BJ (cell line): ENCODE data around the gene LRFN2. TPM values are rescaled to one million over a fixed set of nuclear protein-coding genes. Genes with fewer than 3 reads are reported as not detected.

Source experiments
- CTCF ChIA-PET: fragments of 350-600 bp; formaldehyde crosslinking; extraction: SDS; loops from one replicate; lab custom pipeline; 2021; ENCODE audit warnings: antibody characterized with exemption, inconsistent platforms; lab: Yijun Ruan, JAX
- POLR2A ChIA-PET: fragments of 300-600 bp; sonication (Branson Sonifier 250); formaldehyde crosslinking; extraction: SDS; loops from one replicate; lab custom pipeline; 2021; ENCODE audit warnings: antibody characterized with exemption; lab: Charles Lee
- DNase-seq: peaks from one replicate; pipeline ENCODE4 v3.0.0-alpha.2; 2011; ENCODE audit warnings: low read depth
- H3K27me3 ChIP-seq: 2 replicates; pipeline ENCODE4 v1.6.0; 2011; ENCODE audit warnings: low read length; ENCODE audit not compliant: control insufficient read depth, insufficient read depth
- H3K36me3 ChIP-seq: 2 replicates; pipeline ENCODE4 v1.5.1; 2011; ENCODE audit warnings: low read length; ENCODE audit not compliant: control insufficient read depth, insufficient read depth
- H3K4me3 ChIP-seq: 2 replicates; pipeline ENCODE4 v1.5.1; 2011; ENCODE audit warnings: low read depth, mild to moderate bottlenecking, control low read depth, low read length
- polyA plus RNA-seq: library from polyadenylated mRNA; depleted of rRNA; stranded (reverse); fragments of >200 nt; gene quantifications from 2 replicates; pipeline ENCODE4 v1.2.3, GENCODE V29; 2011
- TF ChIP-seq, protein P1 (sequence below): IDR thresholded peaks from 2 replicates; pipeline ENCODE4 v1.5.1; 2011; ENCODE audit warnings: low read depth, mild to moderate bottlenecking, control low read depth, inconsistent platforms, low read length, moderate library complexity; ENCODE audit not compliant: insufficient read depth

Gene LRFN2
- polyA plus RNA-seq, 1 experiment: not detected

DNA sequence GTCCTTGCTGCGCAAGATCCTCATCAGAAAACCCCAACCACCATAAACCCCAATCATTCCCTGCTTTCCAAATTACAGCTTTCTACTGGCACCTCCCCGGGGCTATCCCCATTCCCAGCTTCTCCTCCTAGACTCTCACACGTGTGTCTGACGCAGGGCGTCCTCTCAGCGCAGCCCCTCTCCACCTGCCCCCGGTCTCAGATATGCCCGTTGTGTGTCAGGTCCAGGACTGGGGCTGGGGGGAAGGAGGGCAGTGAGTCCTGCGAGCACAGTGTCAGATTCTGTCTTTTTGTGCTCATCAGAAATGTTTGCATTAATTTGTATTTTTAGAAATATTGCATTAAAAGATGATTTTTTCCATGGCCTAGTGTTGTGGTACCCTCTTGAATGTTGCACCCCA is 48.6 kb downstream of the LRFN2 start:
- Histone ChIP-seq H3K4me3 (no peak overlapping the region), H3K36me3 (no peaks in the 10 kb centered on the region), H3K27me3 (no peaks in the 10 kb centered on the region)
- TF ChIP-seq, protein P1, sequence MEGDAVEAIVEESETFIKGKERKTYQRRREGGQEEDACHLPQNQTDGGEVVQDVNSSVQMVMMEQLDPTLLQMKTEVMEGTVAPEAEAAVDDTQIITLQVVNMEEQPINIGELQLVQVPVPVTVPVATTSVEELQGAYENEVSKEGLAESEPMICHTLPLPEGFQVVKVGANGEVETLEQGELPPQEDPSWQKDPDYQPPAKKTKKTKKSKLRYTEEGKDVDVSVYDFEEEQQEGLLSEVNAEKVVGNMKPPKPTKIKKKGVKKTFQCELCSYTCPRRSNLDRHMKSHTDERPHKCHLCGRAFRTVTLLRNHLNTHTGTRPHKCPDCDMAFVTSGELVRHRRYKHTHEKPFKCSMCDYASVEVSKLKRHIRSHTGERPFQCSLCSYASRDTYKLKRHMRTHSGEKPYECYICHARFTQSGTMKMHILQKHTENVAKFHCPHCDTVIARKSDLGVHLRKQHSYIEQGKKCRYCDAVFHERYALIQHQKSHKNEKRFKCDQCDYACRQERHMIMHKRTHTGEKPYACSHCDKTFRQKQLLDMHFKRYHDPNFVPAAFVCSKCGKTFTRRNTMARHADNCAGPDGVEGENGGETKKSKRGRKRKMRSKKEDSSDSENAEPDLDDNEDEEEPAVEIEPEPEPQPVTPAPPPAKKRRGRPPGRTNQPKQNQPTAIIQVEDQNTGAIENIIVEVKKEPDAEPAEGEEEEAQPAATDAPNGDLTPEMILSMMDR: no peak
- CTCF ChIA-PET: no interaction called here
- POLR2A ChIA-PET: no interaction called here
- DNase-seq: no peak

DNA sequence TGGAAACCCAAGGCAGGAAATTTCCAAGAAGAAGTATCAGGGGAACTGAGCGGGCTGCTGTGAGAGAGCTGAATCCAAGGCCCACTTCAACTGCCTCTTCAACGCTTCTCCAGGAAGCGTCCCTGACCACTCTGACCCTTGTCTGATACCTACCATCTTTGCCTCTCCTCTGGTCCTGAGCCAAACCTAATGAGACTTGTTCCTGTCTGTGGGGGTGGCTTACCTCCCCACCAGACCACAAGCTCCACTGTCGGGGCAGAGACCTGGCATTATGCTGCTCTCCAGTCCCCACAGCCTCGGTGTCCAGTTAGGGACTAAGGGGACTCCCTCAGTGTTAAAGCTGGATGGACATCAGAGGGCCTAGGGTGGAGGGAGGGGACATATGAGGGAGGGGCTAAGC is 49.7 kb downstream of the LRFN2 start:
- CTCF ChIA-PET: interaction anchor here (1.1 to 1.5 kb wide), 2 partner anchors 9 to 11 kb away, joined by 3 to 4 read pairs; no protein-coding TSS in a partner anchor

DNA sequence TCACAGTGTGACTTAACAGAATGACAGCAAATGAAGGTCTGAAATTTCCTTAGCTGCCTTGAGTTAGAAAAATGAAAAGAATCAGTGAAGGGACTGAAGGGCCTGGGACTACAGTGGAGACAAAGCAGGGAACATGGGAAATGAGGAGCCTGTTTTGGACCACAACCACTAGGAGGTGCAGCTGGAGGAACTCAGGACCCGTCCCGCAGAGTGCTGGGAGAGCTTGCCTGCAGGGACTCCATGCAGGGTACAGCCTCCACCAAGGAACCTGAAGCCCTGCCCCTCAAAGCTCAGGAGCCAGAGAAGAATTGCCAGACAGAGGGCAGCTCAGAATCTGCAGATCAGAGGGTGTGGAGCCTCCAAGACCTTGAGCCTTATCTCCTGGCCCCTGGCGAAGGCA is 50.7 kb downstream of the LRFN2 start:
- Histone ChIP-seq H3K4me3 (no peak overlapping the region), H3K27me3 (no peaks in the 10 kb centered on the region), H3K36me3 (no peaks in the 10 kb centered on the region)
- CTCF ChIA-PET: interaction anchor here (1.1 to 1.5 kb wide), 2 partner anchors 8 to 12 kb away, joined by 3 to 4 read pairs; no protein-coding TSS in a partner anchor
- no peak for DNase-seq
- TF ChIP-seq, protein P1: 0 out of 2 replicates have a peak, but pooled peaks have one; percentile 12
- POLR2A ChIA-PET: no interaction called here

More for the DNA sequence above, 49.7 kb downstream of the LRFN2 start:
- no peaks in the 10 kb centered on the region for H3K27me3 ChIP-seq
- no peaks in the 10 kb centered on the region for H3K36me3 ChIP-seq
- POLR2A ChIA-PET: no interaction called here
- no peak for DNase-seq
- no peak overlapping the region for H3K4me3 ChIP-seq
- TF ChIP-seq, protein P1: no peak

DNA sequence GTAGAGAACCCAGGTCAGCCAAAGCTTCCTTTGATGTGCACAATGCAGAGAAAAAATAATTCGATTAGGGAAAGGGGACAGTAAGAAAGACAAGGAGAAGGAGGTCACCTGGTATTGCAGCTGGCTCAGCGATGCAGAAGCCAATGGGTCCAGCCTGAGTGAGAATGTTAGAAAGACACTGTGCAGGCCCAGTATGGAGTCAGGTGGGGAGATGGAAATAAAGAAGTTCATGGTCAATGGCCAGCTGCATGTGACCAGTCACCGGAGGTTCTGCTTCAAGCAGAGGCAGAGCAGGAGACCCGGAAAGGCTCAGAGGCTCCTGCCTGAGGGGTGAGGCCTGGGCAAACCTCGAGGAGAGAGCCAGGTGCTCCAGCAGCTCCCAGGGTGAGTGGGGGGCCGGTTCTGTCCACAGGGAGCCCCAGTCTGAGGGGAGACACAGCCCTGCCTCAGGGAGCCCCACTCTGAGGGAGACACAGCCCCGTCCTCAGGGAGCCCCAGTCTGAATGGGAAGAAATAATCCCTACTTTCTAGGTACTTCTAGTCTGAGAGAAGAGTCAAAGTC is 51.3 kb downstream of the LRFN2 start:
- no peak for DNase-seq
- Histone ChIP-seq H3K4me3 (no peak overlapping the region), H3K36me3 (no peaks in the 10 kb centered on the region), H3K27me3 (no peaks in the 10 kb centered on the region)
- CTCF ChIA-PET: no interaction called here
- POLR2A ChIA-PET: no interaction called here
- TF ChIP-seq, protein P1: no peak

DNA sequence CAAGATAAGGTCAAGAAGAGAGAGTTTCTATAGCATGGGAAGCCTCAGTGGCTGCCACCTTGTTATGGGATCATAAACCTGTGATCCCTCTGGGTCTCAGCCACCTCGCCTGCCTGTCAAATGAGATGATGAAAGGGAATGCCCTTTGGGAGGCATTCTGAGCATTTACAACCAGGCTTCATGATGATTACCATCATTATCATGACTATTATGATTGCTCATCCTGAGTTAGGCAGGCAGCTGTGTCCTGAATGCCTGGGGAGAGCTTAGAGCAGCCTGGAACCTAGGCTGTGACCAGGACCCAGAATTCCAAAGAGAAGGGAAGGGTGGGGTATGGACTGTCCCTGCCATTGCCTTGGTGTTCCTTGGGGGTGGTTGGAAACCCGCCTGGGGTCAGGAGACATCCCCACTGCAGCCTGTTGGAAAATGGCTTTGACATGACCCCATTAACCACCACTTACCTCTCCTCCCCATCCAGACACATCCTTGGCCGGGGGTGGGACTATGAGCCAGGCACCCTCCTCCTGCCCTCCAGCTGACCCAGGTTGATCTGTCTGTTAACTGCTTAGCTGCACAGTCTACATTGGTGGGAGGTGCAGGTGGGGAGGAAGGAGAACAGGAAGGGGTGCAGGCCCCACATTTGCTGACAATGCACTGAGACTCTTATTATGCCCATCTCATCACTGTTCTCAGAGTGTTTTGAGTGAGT is 51.9 kb downstream of the LRFN2 start:
- no peaks in the 10 kb centered on the region; the same call in 1 of the 2 replicates for H3K27me3 ChIP-seq
- H3K4me3 ChIP-seq: no peak overlapping the region
- H3K36me3 ChIP-seq: no peaks in the 10 kb centered on the region
- POLR2A ChIA-PET: no interaction called here
- TF ChIP-seq, protein P1: no peak
- no peak for DNase-seq
- CTCF ChIA-PET: interaction anchor here (1.0 kb wide), 1 partner anchor 1173 kb away, joined by 3 read pairs; no protein-coding TSS in a partner anchor
